Neutrophil (primary cell): ENCODE measurements around the gene BAZ2B.

Source experiments
- H3K27ac ChIP-seq: fragments of 200-600 bp; sonication (generic); 2 replicates; pipeline ENCODE4 v1.5.1; 2016; ENCODE audit warnings: mild to moderate bottlenecking, moderate library complexity
- H3K27me3 ChIP-seq: fragments of 200-600 bp; sonication (generic); 2 replicates; pipeline ENCODE4 v1.6.0; 2016; ENCODE audit warnings: mild to moderate bottlenecking
- H3K36me3 ChIP-seq: fragments of 200-600 bp; sonication (generic); 2 replicates; pipeline ENCODE4 v1.5.1; 2017
- H3K4me1 ChIP-seq, 2 experiments: fragments of 200-600 bp in 1 of 2; sonication (generic) in 1 of 2; 1 replicate in 1 of 2; 2 replicates in 1 of 2; pipeline versions ENCODE4 v1.5.1 to v1.6.1; 2013 to 2016; ENCODE audit warnings: low read depth in 1 of 2, low read length in 1 of 2, mild to moderate bottlenecking in 1 of 2, moderate library complexity in 1 of 2; ENCODE audit not compliant: control insufficient read depth in 1 of 2, insufficient read depth in 1 of 2
- H3K4me3 ChIP-seq, 2 experiments: fragments of 200-600 bp in 1 of 2; sonication (generic) in 1 of 2; 1 replicate in 1 of 2; 2 replicates in 1 of 2; pipeline ENCODE4 v1.5.1; 2013 to 2016; ENCODE audit warnings: low read depth in 1 of 2, low read length in 1 of 2, mild to moderate bottlenecking in 1 of 2, moderate library complexity in 1 of 2
- H3K9me3 ChIP-seq: fragments of 200-600 bp; sonication (generic); 2 replicates; pipeline ENCODE4 v1.5.1; 2016
- TF ChIP-seq, protein P1 (sequence below): fragments of 200-600 bp; sonication (generic); IDR thresholded peaks from 2 replicates; pipeline ENCODE4 v1.5.1; 2016; ENCODE audit warnings: antibody characterized with exemption

BAZ2B gene

DNA sequence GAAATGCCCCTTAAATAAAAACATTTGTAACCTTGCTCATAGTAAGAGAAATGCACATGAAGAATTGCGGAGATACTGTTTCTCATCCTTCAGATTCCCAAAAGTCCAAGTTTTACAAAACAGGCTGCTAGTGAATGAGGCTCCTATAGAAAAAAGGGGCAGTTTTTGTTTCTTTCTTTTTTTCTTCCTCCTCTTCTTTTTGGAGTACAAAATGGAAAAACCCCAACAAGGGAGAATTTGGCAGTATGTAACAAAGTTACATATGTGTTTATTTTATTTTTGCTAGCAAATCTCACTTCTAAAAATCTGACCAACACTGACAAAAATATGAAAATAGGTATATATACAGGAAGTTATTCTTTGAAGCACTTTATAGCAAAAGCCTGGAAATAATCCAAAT, 7.1 kb upstream of the BAZ2B start:
- H3K27me3 ChIP-seq = no peaks in the 10 kb centered on the region
- H3K27ac ChIP-seq = no peak overlapping the region
- H3K9me3 ChIP-seq = no peaks in the 10 kb centered on the region
- H3K4me1 ChIP-seq = peaks cover 6 to 12% of the 10 kb centered on the region in 2 experiments
- H3K4me3 ChIP-seq = no peak overlapping the region
- TF ChIP-seq, protein P1, sequence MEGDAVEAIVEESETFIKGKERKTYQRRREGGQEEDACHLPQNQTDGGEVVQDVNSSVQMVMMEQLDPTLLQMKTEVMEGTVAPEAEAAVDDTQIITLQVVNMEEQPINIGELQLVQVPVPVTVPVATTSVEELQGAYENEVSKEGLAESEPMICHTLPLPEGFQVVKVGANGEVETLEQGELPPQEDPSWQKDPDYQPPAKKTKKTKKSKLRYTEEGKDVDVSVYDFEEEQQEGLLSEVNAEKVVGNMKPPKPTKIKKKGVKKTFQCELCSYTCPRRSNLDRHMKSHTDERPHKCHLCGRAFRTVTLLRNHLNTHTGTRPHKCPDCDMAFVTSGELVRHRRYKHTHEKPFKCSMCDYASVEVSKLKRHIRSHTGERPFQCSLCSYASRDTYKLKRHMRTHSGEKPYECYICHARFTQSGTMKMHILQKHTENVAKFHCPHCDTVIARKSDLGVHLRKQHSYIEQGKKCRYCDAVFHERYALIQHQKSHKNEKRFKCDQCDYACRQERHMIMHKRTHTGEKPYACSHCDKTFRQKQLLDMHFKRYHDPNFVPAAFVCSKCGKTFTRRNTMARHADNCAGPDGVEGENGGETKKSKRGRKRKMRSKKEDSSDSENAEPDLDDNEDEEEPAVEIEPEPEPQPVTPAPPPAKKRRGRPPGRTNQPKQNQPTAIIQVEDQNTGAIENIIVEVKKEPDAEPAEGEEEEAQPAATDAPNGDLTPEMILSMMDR = no peak
- H3K36me3 ChIP-seq = no peaks in the 10 kb centered on the region

DNA sequence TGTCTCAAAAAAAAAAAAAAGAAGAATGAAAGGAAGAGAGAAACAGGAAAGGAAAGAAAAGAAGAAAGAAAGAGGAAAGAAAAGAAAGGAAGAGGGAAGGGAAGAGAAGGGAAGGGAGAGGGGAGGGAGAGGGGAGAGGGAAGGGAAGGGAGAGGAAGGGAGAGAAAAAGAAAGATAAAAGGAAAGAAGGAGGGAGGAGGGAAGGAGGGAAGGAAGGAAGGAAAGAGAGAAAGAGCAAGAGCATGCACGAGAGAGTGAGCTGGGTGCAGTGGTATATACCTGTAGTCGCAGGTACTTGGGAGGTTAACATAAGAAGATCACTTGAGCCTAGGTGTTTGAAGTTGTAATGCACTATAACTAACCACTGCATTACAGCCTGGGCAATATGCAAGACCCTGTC, 6.6 kb upstream of the BAZ2B start:
- Histone ChIP-seq H3K36me3 (no peaks in the 10 kb centered on the region), H3K27ac (no peak overlapping the region), H3K4me1 (peaks cover 8 to 17% of the 10 kb centered on the region in 2 experiments), H3K4me3 (no peak overlapping the region), H3K9me3 (no peaks in the 10 kb centered on the region), H3K27me3 (no peaks in the 10 kb centered on the region)
- TF ChIP-seq, protein P1 = no peak

DNA sequence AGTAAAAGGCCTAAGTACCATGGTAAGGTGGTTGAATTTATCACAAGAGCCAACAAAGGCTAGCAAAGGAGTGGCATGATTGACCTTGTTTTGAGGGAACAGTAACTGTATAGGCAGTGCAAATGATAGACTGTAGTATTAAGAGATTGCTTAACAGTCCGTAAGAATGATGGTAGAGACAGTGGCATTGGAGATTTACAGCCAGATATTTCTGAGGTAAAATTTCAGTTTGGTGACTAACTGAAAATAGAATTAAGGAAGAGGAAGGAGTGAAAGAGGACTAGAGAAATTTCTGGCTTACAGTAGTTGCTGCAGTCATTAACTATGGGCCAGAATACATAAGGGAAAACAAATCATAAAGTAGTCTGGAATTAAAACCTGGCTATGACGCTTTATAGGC, 4.4 kb upstream of the BAZ2B start:
- Histone ChIP-seq H3K27me3 (no peaks in the 10 kb centered on the region), H3K36me3 (no peaks in the 10 kb centered on the region), H3K9me3 (no peaks in the 10 kb centered on the region), H3K27ac (peak overlapping the region; percentile 50), H3K4me1 (peaks cover 27 to 29% of the 10 kb centered on the region in 2 experiments), H3K4me3 (no peak overlapping the region)
- TF ChIP-seq, protein P1 = no peak

DNA sequence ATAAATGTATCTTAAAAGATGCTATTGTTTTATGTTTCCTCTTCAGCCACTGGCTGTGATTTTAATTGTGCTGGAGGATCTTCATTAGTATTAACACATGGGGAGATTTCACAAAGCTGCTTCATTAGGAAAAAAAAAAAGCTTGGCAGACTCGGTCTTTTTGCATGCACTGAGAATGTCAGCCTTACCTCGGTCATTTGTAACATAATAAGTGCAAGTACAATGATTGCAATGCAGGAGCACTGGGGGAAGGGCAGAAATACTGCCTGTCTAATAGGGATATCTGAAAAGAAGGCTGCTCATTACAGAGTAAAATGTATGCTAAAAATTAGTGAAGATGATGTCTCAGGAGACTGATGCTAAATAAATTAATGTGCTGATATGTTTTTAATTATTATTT, 1.3 kb upstream of the BAZ2B start:
- Histone ChIP-seq H3K27me3 (no peaks in the 10 kb centered on the region), H3K9me3 (no peaks in the 10 kb centered on the region), H3K36me3 (no peaks in the 10 kb centered on the region), H3K27ac (peak overlapping the region; percentile 98), H3K4me1 (peaks cover 44 to 46% of the 10 kb centered on the region in 2 experiments), H3K4me3 (peak overlapping the region; percentile 78 to 95)
- TF ChIP-seq, protein P1 = no peak

DNA sequence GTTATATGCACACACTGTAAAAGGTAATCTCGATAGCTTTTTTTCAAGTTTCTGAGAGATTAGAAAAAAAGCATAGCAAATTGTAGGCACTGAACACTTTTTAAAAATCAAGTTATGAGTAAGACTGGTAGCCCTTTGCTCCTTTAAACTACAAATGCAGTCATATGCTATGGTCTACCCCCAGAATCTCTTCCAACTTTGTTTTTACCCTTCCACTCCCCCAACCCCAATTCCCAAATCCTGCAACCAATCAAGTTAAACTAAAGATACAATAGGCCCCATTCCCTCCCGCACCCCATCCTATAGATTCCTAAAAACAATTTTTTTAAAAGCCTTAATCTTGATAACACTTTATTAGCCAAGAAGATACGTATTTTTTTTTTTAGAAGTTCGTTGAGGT, 752 bp upstream of the BAZ2B start:
- no peaks in the 10 kb centered on the region for H3K9me3 ChIP-seq
- H3K4me3 ChIP-seq = peak overlapping the region; percentile 78 to 95
- no peaks in the 10 kb centered on the region for H3K36me3 ChIP-seq
- TF ChIP-seq, protein P1 = no peak
- peak overlapping the region; percentile 98 for H3K27ac ChIP-seq
- no peaks in the 10 kb centered on the region for H3K27me3 ChIP-seq
- peaks cover 49 to 52% of the 10 kb centered on the region in 2 experiments for H3K4me1 ChIP-seq
